GM19438 (cell line): ENCODE measurements around the gene MAP3K5.
"Not testable (repeated sequence)": the region's sequence is repeated elsewhere in the genome, so short reads cannot be mapped to it uniquely, and the experiment has no call there.

Experiments
- ATAC-seq: cut with Tn5 transposase; IDR thresholded peaks from one replicate; pipeline ENCODE4 v1.9.1; 2021; ENCODE audit warnings: low read depth; ENCODE audit not compliant: unreplicated experiment

The MAP3K5 gene

GRCh38 chr6:136791296-136792094 lies 782 bp downstream of the MAP3K5 start:
- ATAC-seq, result peak; percentile 34

GRCh38 chr6:136790411-136791295 lies 1.6 kb downstream of the MAP3K5 start:
- no peak for ATAC-seq

- not testable (repeated sequence) for ATAC-seq
Measured at GRCh38 chr6:136789440-136789839, 2.8 kb downstream of the MAP3K5 start.

GRCh38 chr6:136788069-136788902 lies 4.0 kb downstream of the MAP3K5 start:
- ATAC-seq, result no peak

- ATAC-seq, result no peak
Measured at GRCh38 chr6:136787726-136788068, 4.6 kb downstream of the MAP3K5 start.

- no peak for ATAC-seq
Measured at GRCh38 chr6:136786658-136787057, 5.6 kb downstream of the MAP3K5 start.

GRCh38 chr6:136784910-136785746 lies 7.1 kb downstream of the MAP3K5 start:
- ATAC-seq, result peak; percentile 49

- ATAC-seq, result no peak
Measured at GRCh38 chr6:136784271-136784664, 8.0 kb downstream of the MAP3K5 start.

GRCh38 chr6:136783495-136784270 lies 8.6 kb downstream of the MAP3K5 start:
- ATAC-seq, result peak; percentile 72

GRCh38 chr6:136783021-136783420 lies 9.3 kb downstream of the MAP3K5 start:
- no peak for ATAC-seq

GRCh38 chr6:136782021-136782770 lies 10.1 kb downstream of the MAP3K5 start:
- ATAC-seq, result no peak

GRCh38 chr6:136780972-136781371 lies 11.3 kb downstream of the MAP3K5 start:
- ATAC-seq, result no peak

- ATAC-seq, result no peak
Measured at GRCh38 chr6:136779682-136780081, 12.6 kb downstream of the MAP3K5 start.

- no peak for ATAC-seq
Measured at GRCh38 chr6:136777651-136778050, 14.6 kb downstream of the MAP3K5 start.

- ATAC-seq, result no peak
Measured at GRCh38 chr6:136775548-136775947, 16.7 kb downstream of the MAP3K5 start.

GRCh38 chr6:136775081-136775480 lies 17.2 kb downstream of the MAP3K5 start:
- no peak for ATAC-seq

- ATAC-seq, result no peak
Measured at GRCh38 chr6:136774228-136775041, 17.8 kb downstream of the MAP3K5 start.

GRCh38 chr6:136773473-136773796 lies 18.8 kb downstream of the MAP3K5 start:
- peak; percentile 8 for ATAC-seq
